Erythroblast (primary cell): ENCODE measurements around the gene FNIP2.
"Not testable (repeated sequence)": the region's sequence is repeated elsewhere in the genome, so short reads cannot be mapped to it uniquely, and the experiment has no call there.

ENCODE experiments used
- DNase-seq, 2 experiments: peaks; one replicate each; lab custom pipeline; 2025; lab: John Stamatoyannopoulos, UW
- GATA1 ChIP-seq: IDR thresholded peaks from 2 replicates; pipeline ENCODE4 v1.6.1; 2011; ENCODE audit warnings: low read depth, mild to moderate bottlenecking, control low read depth, low read length, moderate library complexity
- POLR2A ChIP-seq: IDR thresholded peaks from 2 replicates; pipeline ENCODE4 v1.6.1; 2011; ENCODE audit warnings: mild to moderate bottlenecking, low read length

Gene FNIP2

DNA sequence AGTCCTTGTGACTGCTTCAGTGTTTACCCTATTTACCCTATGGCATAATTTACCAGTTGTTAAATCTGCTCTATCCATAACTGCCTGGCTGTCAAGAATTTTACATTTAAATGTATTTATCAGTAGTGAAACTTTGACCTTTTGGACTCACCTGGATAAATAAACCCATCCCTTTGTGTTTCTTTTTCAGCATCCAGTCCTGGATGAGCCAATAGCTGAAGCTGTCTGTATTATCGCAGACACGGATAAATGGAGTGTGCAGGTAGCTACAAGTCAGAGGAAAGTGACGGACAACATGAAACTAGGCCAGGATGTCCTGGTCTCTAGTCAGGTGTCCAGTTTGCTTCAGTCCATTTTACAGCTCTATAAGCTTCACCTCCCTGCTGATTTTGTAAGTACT, 122.4 kb downstream of the FNIP2 start:
- TF ChIP-seq GATA1 (no peak), POLR2A (no peak)
- no peak for DNase-seq

DNA sequence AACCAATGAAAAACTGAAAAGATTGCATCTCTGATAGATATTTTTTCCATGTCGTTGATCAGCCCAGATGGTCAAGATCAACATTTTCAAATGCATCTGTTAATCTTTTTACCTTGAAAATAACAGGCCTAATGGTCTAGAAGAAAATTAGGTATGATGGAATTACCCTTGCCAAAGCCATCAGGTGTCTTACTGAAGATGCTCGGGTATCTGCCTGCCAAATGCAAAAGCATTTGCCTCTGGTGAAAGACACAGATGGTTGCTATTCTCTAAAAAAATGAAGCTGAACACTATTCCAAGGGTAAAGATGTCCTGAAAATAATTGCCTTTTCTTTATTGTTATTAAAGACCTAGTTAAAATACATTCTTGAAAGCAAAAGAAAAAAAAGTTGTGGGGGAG, 126.0 kb downstream of the FNIP2 start:
- TF ChIP-seq POLR2A = no peak
- no peak for TF ChIP-seq GATA1
- DNase-seq = no peak

- DNase-seq = peak; percentile 6 to 22
- TF ChIP-seq POLR2A (no peak), GATA1 (no peak)
Measured at GRCh38 chr4:158895797-158896576, 127.2 kb downstream of the FNIP2 start.

- DNase-seq = not testable (repeated sequence)
Measured at GRCh38 chr4:158896577-158897238, 127.9 kb downstream of the FNIP2 start.

GRCh38 chr4:158900408-158900807, 131.6 kb downstream of the FNIP2 start:
- DNase-seq = not testable (repeated sequence)

- peak; percentile 60 to 75 for DNase-seq
Measured at GRCh38 chr4:158902280-158903078, 133.7 kb downstream of the FNIP2 start.

DNA sequence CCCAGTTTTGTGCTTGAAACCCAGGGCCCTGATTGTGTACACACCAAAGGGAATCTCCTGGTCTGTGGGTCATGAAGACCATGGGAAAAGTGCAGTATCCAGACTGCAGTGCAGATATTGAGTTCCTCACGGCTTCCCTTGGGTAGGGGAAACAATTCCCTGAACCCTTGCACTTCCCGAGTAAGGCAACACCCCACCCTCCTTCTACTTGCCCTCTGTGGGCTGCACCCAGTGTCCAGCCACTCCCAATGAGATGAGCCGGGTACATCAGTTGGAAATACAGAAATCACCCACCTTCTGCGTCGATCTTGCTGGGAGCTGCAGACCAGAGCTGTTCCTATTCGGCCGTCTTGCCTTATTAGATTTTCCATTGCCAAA, 134.2 kb downstream of the FNIP2 start:
- no peak for DNase-seq

GRCh38 chr4:158903472-158904043, 134.7 kb downstream of the FNIP2 start:
- no peak for TF ChIP-seq GATA1
- no peak for TF ChIP-seq POLR2A
- DNase-seq = no peak

More for the DNA sequence above, 134.2 kb downstream of the FNIP2 start:
- TF ChIP-seq POLR2A = no peak
- TF ChIP-seq GATA1 = no peak

DNA sequence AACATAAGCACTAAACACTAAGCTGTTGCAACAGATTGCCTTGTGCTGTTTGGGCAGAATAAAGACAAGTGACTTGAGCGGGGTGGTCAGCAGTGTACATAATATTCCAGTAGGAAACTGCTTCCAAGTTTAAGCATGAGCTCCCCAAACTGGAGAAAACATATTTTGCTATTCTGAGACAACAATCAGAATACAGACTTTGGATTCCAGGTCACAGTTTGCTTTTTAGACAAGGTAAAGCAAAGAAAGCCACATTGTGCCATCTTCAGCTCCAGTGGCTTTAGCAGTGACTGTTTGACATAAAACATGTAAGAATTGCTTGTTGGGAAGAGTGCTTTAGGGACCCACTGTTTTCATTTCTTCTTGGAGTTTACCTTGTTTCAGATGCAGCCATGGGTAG, 136.0 kb downstream of the FNIP2 start:
- no peak for DNase-seq
- no peak for TF ChIP-seq POLR2A
- no peak for TF ChIP-seq GATA1

DNA sequence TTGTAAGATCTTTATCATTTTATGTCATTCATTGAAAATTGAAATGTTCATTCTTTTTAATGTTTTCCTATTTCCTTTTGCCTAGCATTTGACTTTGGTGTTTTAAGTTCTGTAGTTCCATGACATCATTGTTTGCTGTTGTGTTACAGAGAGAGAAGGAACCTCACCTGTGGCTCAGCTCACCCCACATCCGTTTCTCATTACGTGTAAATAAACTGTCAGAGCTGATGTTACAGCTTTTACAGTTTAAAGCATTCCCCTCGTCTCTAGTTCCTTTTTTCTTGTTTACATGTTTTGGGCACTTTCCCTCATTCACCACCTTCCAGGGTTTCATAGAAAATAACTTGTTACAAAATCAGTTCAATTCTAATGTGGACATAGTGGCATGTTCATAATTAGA, 137.2 kb downstream of the FNIP2 start:
- DNase-seq = no peak
- TF ChIP-seq POLR2A = no peak
- TF ChIP-seq GATA1 = no peak

GRCh38 chr4:158912390-158912789, 143.6 kb downstream of the FNIP2 start:
- no peak for DNase-seq
- TF ChIP-seq GATA1 = no peak

DNA sequence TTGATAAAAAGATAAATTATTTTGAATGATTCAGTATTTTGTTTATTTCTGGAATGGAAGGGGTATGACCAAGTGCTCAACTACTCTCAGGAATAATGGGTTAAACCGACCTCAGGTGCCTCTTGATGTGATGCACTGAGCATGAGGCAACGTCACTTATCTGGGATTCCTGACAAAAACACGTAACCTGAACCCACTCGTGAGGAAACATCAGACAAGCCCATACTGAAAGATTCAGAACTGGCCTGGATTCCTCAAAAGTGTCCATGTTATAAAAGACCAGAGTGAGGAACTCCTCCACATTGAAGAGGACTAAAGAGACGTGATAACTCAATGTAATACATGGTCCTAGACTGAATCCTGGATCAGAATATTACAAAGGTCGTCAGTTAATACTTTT, 144.0 kb downstream of the FNIP2 start:
- DNase-seq = no peak

DNA sequence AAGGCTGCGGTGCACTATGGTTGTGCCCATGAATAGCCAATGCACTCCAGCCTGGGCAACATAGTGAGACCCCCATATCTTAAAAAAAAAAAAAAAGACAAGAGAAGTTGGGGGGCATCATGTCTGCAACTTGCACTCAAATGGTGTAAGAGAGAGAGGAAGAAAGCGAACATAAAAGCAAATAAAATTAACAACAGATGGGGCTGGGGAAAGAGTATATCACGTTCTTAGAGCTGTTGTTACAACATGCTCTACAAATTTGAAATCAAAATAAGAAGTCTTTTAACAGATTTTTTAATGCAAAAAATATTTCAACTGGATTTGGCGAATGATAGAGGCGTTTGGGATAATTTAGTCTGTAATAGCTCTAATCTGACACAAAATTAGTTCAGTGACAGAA, 144.9 kb downstream of the FNIP2 start:
- DNase-seq = no peak
- TF ChIP-seq GATA1 (no peak), POLR2A (no peak)

More for the DNA sequence above, 144.0 kb downstream of the FNIP2 start:
- TF ChIP-seq GATA1 = no peak
- TF ChIP-seq POLR2A = no peak

GRCh38 chr4:158914218-158914617, 145.4 kb downstream of the FNIP2 start:
- DNase-seq = no peak
- no peak for TF ChIP-seq GATA1
- TF ChIP-seq POLR2A = no peak
